ENCODE results near the gene OPRM1.

- no peak for TF ChIP-seq POLR2A (IDR thresholded peaks at IDR 0.05)
- TF ChIP-seq, protein P1, sequence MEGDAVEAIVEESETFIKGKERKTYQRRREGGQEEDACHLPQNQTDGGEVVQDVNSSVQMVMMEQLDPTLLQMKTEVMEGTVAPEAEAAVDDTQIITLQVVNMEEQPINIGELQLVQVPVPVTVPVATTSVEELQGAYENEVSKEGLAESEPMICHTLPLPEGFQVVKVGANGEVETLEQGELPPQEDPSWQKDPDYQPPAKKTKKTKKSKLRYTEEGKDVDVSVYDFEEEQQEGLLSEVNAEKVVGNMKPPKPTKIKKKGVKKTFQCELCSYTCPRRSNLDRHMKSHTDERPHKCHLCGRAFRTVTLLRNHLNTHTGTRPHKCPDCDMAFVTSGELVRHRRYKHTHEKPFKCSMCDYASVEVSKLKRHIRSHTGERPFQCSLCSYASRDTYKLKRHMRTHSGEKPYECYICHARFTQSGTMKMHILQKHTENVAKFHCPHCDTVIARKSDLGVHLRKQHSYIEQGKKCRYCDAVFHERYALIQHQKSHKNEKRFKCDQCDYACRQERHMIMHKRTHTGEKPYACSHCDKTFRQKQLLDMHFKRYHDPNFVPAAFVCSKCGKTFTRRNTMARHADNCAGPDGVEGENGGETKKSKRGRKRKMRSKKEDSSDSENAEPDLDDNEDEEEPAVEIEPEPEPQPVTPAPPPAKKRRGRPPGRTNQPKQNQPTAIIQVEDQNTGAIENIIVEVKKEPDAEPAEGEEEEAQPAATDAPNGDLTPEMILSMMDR (IDR thresholded peaks at IDR 0.05), result no peak
Measured at GRCh38 chr6:154242617-154243357, 203.7 kb downstream of the OPRM1 start.

Data from heart left ventricle (tissue), 13 donors.